Measurements from ENCODE around the gene LRRC47. TPM values are rescaled to one million over a fixed set of nuclear protein-coding genes. Genes with fewer than 3 reads are reported as not detected.
A peak's percentile ranks its signal among the peaks of the same experiment; 100 is the strongest.

The LRRC47 gene
- total and polyA plus RNA-seq, 4 experiments from 2014 or later = 19.0 to 58.0 (median 47.1) TPM

DNA sequence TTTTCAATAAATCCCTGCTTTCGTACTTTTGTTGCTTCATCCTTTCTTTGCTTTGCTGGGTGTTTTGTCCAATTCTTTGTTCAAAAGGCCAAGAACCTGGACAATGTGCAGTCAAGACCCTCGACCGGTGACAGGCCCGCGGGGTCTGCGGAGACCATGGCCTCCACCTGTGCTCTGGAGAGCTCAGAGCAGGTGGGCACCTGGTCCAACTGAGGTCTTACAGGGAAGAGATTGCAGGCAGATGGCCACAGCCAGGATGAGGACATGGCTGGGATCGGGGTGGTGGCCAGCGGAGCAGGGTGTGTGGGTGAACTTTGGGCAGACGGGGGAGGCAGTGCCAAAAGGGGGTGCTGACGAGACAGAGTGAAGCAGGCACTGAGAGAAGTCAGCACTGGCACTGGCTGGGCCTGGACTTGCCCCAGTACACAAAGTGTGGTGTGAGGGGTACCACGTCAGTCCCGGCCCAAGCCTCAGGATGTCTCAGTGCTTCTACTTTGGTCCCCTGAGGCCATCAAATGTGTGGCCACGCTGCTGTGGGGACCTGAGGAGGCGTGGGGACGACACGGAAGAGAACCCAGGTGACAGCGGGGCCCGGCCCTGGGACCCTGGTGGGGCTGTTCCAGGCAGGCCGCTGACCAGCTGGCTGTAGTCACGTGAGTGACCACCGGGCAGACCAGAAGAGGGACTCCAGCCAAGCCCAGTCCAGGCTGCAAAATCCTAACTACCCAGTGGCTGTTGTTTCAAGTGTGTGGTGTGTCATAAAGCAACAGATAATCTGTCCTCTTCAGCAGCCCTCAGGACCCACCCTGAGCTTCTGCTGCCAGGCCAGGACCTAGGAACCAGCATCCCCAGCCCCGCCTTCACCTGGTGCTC, 54.5 kb downstream of the LRRC47 start:
- Histone ChIP-seq H3K4me1 (ENCODE audit: insufficient read depth, low read length) (peaks cover 8% of the 10 kb centered on the region), H3K9me3 (ENCODE audit: control insufficient read depth in 1 of 2, low read length in 2 of 2) (no peaks in the 10 kb centered on the region), H3K27ac (ENCODE audit: low read depth, low read length) (no peak overlapping the region), H3K36me3 (ENCODE audit: insufficient read depth, low read length) (peaks cover 11% of the 10 kb centered on the region), H3K27me3 (ENCODE audit: insufficient read depth, low read length) (no peaks in the 10 kb centered on the region), H3K4me3 (ENCODE audit: low read length in 2 of 2) (no peak overlapping the region)
- no peaks in the 10 kb centered on the region for H3K27me3 Mint-ChIP-seq
- no peaks in the 10 kb centered on the region for H3K9me3 Mint-ChIP-seq
- CTCF ChIA-PET (ENCODE audit: partially characterized antibody) = no interaction called here
- intact Hi-C loops (cut with micrococcal nuclease) = no loop called here
- peak overlapping the region in 2 of 8 donors; percentile 17 to 31 for H3K4me3 Mint-ChIP-seq
- no peak for DNase-seq
- no peak overlapping the region for H3K27ac Mint-ChIP-seq
- H3K4me1 Mint-ChIP-seq = peaks cover 15 to 26% (median 22%) of the 10 kb centered on the region in 4 donors
- POLR2A ChIA-PET (ENCODE audit: partially characterized antibody) = no interaction called here
- H3K36me3 Mint-ChIP-seq = peaks cover 18 to 35% of the 10 kb centered on the region in 2 donors

DNA sequence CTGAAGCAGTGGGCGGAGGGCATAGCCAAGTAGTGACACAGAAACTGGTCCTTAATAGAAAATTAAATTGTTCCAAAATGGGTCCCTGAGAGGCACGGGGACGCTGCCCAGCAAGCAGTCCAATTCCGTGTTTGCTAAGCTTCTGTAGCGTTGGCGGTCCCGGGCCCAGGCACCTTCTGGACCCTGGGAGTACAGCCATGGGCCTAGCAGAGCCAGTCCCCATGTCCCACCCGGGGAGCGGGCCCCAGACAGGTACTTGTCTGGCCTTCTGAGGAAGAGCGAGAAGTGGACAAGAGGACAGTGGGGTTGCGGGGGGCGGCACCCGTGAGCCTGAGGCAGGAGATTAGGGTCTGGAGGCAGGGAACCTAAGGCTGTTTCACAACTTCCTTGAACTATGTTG, 55.5 kb downstream of the LRRC47 start:
- Mint-ChIP-seq H3K27me3 (no peaks in the 10 kb centered on the region), H3K4me1 (peaks cover 8 to 18% (median 15%) of the 10 kb centered on the region in 4 donors), H3K9me3 (no peaks in the 10 kb centered on the region), H3K27ac (no peak overlapping the region), H3K4me3 (no peak overlapping the region), H3K36me3 (peaks cover 18 to 43% of the 10 kb centered on the region in 2 donors)
- H3K27ac ChIP-seq (ENCODE audit: low read depth, low read length) = no peak overlapping the region
- peaks cover 12% of the 10 kb centered on the region for H3K36me3 ChIP-seq (ENCODE audit: insufficient read depth, low read length)
- H3K27me3 ChIP-seq (ENCODE audit: insufficient read depth, low read length) = no peaks in the 10 kb centered on the region
- DNase-seq = no peak
- H3K9me3 ChIP-seq (ENCODE audit: control insufficient read depth in 1 of 2, low read length in 2 of 2) = no peaks in the 10 kb centered on the region
- intact Hi-C loops (cut with micrococcal nuclease) = no loop called here
- CTCF ChIA-PET (ENCODE audit: partially characterized antibody) = no interaction called here
- POLR2A ChIA-PET (ENCODE audit: partially characterized antibody) = no interaction called here
- peaks cover 3% of the 10 kb centered on the region for H3K4me1 ChIP-seq (ENCODE audit: insufficient read depth, low read length)
- no peak overlapping the region for H3K4me3 ChIP-seq (ENCODE audit: low read length in 2 of 2)

DNA sequence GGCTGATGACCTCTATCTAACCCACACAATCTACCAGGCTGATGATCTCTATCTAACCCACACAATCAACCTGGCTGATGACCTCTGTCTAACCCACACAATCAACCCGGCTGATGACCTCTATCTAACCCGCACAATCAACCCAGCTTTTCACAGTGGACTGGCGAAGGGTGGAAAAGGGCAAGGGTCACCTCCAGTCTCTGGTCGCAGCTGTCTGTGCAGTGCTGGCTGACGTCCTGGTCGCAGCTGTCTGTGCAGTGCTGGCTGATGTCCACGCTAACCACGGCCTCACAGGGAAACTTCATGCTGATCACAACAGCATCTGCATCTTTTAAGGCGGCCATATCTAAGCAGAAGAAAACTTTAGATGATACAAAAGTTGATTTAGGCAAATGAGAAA, 56.3 kb downstream of the LRRC47 start:
- Mint-ChIP-seq H3K36me3 (peaks cover 18 to 39% of the 10 kb centered on the region in 2 donors), H3K4me1 (peaks cover 3 to 11% (median 9%) of the 10 kb centered on the region in 4 donors), H3K27ac (no peak overlapping the region), H3K4me3 (no peak overlapping the region), H3K27me3 (no peaks in the 10 kb centered on the region), H3K9me3 (no peaks in the 10 kb centered on the region)
- Histone ChIP-seq H3K27me3 (ENCODE audit: insufficient read depth, low read length) (no peaks in the 10 kb centered on the region), H3K27ac (ENCODE audit: low read depth, low read length) (no peak overlapping the region), H3K4me3 (ENCODE audit: low read length in 2 of 2) (no peak overlapping the region), H3K36me3 (ENCODE audit: insufficient read depth, low read length) (peaks cover 12% of the 10 kb centered on the region), H3K4me1 (ENCODE audit: insufficient read depth, low read length) (no peaks in the 10 kb centered on the region), H3K9me3 (ENCODE audit: control insufficient read depth in 1 of 2, low read length in 2 of 2) (no peaks in the 10 kb centered on the region)
- CTCF ChIA-PET (ENCODE audit: partially characterized antibody) = interaction anchor here (2.6 kb wide), 1 partner anchor 16 kb away, joined by 8 read pairs; no protein-coding TSS in a partner anchor
- POLR2A ChIA-PET (ENCODE audit: partially characterized antibody) = no interaction called here
- no peak for DNase-seq
- intact Hi-C loops (cut with micrococcal nuclease) = no loop called here

DNA sequence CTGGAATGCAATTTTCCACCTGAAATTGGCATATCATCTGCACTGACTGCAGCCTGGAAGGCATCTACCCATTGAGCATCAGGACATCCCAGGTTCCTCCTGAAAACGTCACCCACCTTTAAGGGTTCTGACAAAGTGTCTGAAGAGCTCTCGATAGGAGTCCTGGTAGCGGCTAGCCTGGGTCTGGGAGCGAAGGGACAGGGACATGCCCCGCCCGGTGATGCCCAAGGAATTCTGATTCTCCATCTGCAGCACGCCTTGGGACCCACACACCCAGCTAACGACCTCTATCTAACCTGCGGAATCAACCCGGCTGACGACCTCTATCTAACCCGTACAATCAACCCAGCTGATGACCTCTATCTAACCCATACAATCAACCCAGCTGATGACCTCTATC, 57.4 kb downstream of the LRRC47 start:
- H3K4me3 ChIP-seq (ENCODE audit: low read length in 2 of 2) = no peak overlapping the region
- Mint-ChIP-seq H3K27ac (no peak overlapping the region), H3K4me1 (peaks cover 2 to 6% (median 3%) of the 10 kb centered on the region in 4 donors), H3K9me3 (no peaks in the 10 kb centered on the region), H3K36me3 (peaks cover 18 to 38% of the 10 kb centered on the region in 2 donors), H3K27me3 (no peaks in the 10 kb centered on the region), H3K4me3 (no peak overlapping the region)
- no peak for DNase-seq
- no peaks in the 10 kb centered on the region for H3K27me3 ChIP-seq (ENCODE audit: insufficient read depth, low read length)
- POLR2A ChIA-PET (ENCODE audit: partially characterized antibody) = no interaction called here
- peaks cover 12% of the 10 kb centered on the region for H3K36me3 ChIP-seq (ENCODE audit: insufficient read depth, low read length)
- no peak overlapping the region for H3K27ac ChIP-seq (ENCODE audit: low read depth, low read length)
- intact Hi-C loops (cut with micrococcal nuclease) = no loop called here
- CTCF ChIA-PET (ENCODE audit: partially characterized antibody) = interaction anchor here (2.6 kb wide), 1 partner anchor 14 kb away, joined by 8 read pairs; no protein-coding TSS in a partner anchor
- H3K4me1 ChIP-seq (ENCODE audit: insufficient read depth, low read length) = no peaks in the 10 kb centered on the region
- H3K9me3 ChIP-seq (ENCODE audit: control insufficient read depth in 1 of 2, low read length in 2 of 2) = no peaks in the 10 kb centered on the region

DNA sequence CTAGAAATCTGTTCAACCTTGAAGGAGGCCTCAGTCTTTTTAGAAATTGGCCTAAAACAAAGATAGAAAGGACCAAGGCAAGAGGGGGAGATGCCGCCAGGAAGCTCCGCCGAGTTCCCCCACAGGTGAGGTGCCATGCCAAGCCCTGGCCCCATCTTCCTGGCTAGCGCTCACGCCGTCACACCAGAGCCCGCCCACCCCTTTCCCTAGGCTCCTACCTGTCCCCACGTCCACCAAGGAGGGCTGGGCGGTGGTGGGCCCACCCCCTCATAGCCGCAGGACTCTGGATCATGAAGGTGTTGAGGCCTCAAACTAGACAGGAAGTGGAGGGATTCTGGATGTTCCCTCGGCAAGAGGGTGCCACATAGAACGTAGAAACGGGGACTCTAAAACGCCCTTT, 59.6 kb downstream of the LRRC47 start:
- Mint-ChIP-seq H3K9me3 (no peaks in the 10 kb centered on the region), H3K4me3 (no peak overlapping the region), H3K27me3 (no peaks in the 10 kb centered on the region), H3K27ac (no peak overlapping the region), H3K36me3 (peaks cover 12 to 23% of the 10 kb centered on the region in 2 donors), H3K4me1 (peaks cover 0 to 1% (median 0%) of the 10 kb centered on the region in 4 donors)
- Histone ChIP-seq H3K4me3 (ENCODE audit: low read length in 2 of 2) (no peak overlapping the region), H3K9me3 (ENCODE audit: control insufficient read depth in 1 of 2, low read length in 2 of 2) (no peaks in the 10 kb centered on the region), H3K27ac (ENCODE audit: low read depth, low read length) (no peak overlapping the region), H3K36me3 (ENCODE audit: insufficient read depth, low read length) (peaks cover 6% of the 10 kb centered on the region), H3K27me3 (ENCODE audit: insufficient read depth, low read length) (no peaks in the 10 kb centered on the region), H3K4me1 (ENCODE audit: insufficient read depth, low read length) (no peaks in the 10 kb centered on the region)
- CTCF ChIA-PET (ENCODE audit: partially characterized antibody) = no interaction called here
- intact Hi-C loops (cut with micrococcal nuclease) = no loop called here
- POLR2A ChIA-PET (ENCODE audit: partially characterized antibody) = no interaction called here
- DNase-seq = no peak

DNA sequence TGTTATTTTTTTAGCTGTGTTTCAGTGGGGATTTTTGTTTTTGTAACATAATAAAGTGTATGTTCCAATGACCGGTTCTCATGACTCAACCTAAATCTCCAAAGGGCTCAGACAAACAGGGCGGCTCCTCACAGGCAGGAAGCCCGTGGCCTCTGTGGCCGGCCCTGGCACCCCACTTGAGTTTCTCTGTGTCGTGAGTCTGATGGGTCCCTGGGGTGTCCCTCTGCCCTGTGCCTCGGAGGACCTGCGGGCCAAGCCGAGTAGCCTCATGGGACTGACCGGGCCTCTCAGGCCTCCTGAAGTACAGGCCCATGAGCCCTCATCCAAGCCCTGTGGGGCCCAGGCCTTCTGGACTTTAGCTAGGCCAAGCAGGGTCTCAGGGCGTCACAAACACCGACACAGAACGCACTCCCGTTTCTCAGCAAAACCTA, 60.2 kb downstream of the LRRC47 start:
- no peaks in the 10 kb centered on the region for H3K27me3 Mint-ChIP-seq
- no peaks in the 10 kb centered on the region for H3K27me3 ChIP-seq (ENCODE audit: insufficient read depth, low read length)
- H3K9me3 Mint-ChIP-seq = no peaks in the 10 kb centered on the region
- H3K27ac ChIP-seq (ENCODE audit: low read depth, low read length) = no peak overlapping the region
- H3K36me3 Mint-ChIP-seq = peaks cover 7 to 19% of the 10 kb centered on the region in 2 donors
- peaks cover 6% of the 10 kb centered on the region for H3K36me3 ChIP-seq (ENCODE audit: insufficient read depth, low read length)
- intact Hi-C loops (cut with micrococcal nuclease) = no loop called here
- H3K4me1 ChIP-seq (ENCODE audit: insufficient read depth, low read length) = no peaks in the 10 kb centered on the region
- H3K4me1 Mint-ChIP-seq = no peaks in the 10 kb centered on the region
- no peak for DNase-seq
- H3K4me3 ChIP-seq (ENCODE audit: low read length in 2 of 2) = no peak overlapping the region
- H3K4me3 Mint-ChIP-seq = no peak overlapping the region
- ChIA-PET CTCF (ENCODE audit: partially characterized antibody) (no interaction called here), POLR2A (ENCODE audit: partially characterized antibody) (no interaction called here)
- H3K27ac Mint-ChIP-seq = peak overlapping the region in 1 of 7 donors; percentile 61
- H3K9me3 ChIP-seq (ENCODE audit: control insufficient read depth in 1 of 2, low read length in 2 of 2) = no peaks in the 10 kb centered on the region

DNA sequence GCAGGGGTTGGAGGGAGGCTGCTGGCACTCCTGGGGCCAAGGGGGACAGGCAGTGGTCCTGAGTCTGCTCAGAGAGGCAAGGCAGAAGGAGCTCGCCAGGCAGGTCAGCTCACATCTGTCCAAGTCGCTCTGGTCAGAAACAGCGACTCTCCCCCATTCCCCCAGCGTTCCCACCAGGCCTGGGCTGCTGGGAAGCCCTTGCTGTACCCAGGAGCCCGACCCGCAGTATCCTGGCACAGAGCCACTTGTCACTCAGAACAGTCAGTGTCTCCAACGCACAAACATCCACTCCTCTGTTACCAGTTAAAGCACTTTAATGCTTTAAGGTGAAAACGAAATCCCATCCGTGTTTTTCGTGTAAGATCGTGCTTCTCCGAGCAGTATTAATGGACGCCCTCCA, 60.6 kb downstream of the LRRC47 start:
- Mint-ChIP-seq H3K27ac (peak overlapping the region in 1 of 7 donors; percentile 61), H3K4me3 (no peak overlapping the region), H3K9me3 (no peaks in the 10 kb centered on the region), H3K36me3 (peaks cover 6 to 16% of the 10 kb centered on the region in 2 donors), H3K4me1 (no peaks in the 10 kb centered on the region), H3K27me3 (no peaks in the 10 kb centered on the region)
- DNase-seq = no peak
- intact Hi-C loops (cut with micrococcal nuclease) = no loop called here
- H3K9me3 ChIP-seq (ENCODE audit: control insufficient read depth in 1 of 2, low read length in 2 of 2) = no peaks in the 10 kb centered on the region
- H3K27ac ChIP-seq (ENCODE audit: low read depth, low read length) = no peak overlapping the region
- no peak overlapping the region for H3K4me3 ChIP-seq (ENCODE audit: low read length in 2 of 2)
- ChIA-PET POLR2A (ENCODE audit: partially characterized antibody) (no interaction called here), CTCF (ENCODE audit: partially characterized antibody) (no interaction called here)
- peaks cover 6% of the 10 kb centered on the region for H3K36me3 ChIP-seq (ENCODE audit: insufficient read depth, low read length)
- H3K27me3 ChIP-seq (ENCODE audit: insufficient read depth, low read length) = no peaks in the 10 kb centered on the region
- no peaks in the 10 kb centered on the region for H3K4me1 ChIP-seq (ENCODE audit: insufficient read depth, low read length)

Measured in CD4-positive, alpha-beta memory T cell (primary cell).